GM18505 (cell line): ENCODE data around the gene RAB5A.
"Not testable (repeated sequence)": the region's sequence is repeated elsewhere in the genome, so short reads cannot be mapped to it uniquely, and the experiment has no call there.

Experiments used
- ATAC-seq: cut with Tn5 transposase; IDR thresholded peaks from one replicate; pipeline ENCODE4 v1.9.1; 2021; ENCODE audit not compliant: unreplicated experiment
- POLR2A ChIP-seq: IDR thresholded peaks from 4 replicates; pipeline ENCODE4 v1.6.1; 2011; ENCODE audit warnings: borderline replicate concordance; ENCODE audit not compliant: insufficient read depth, insufficient read length; ENCODE audit errors: extremely low read depth

RAB5A gene

GRCh38 chr3:19934098-19934566, 12.8 kb upstream of the RAB5A start, which contains the start of gene EFHB:
Gene EFHB (minus strand): TSS chr3:19934217. CDS start chr3:19934018, 199 bp downstream.
- ATAC-seq: no peak
- no peak for TF ChIP-seq POLR2A

DNA sequence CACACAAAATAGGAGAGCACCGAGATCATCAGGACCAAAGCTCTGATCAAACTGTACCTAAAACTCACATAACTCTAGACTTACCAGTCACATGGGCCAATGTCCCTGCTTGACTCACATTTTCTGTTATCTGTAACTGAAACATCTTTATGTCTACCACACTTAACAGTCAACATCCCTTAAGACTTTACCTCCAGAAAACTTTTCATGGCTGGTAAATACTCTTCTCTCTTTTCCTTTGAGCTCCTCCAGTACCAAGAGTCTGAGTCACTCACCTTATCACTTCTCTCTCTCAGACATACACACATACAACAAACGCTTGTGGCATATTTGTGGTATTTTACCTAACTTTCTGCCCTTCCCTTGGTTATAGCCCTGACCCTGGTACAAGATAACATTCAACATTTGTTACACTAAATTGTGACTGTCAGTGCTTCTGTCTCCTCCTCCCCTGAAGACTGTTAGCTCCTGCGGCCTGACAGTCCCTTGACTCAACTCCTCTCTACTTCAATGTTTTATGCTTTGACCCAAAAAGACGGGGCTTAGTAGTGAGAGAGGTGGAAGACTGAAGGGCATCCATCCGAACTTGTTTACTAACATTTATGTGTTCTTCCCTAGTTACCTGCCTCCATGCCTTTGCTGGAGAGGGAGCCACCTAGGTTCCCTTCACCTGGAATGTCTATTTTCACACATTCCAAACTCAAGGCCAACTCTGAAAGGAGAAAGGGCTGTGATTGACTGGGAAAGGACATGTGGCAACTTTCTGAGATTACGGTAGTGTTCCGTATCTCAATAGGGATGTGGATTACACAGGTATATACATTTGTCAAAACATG, 9.2 kb upstream of the RAB5A start:
- no peak for ATAC-seq
- no peak for TF ChIP-seq POLR2A

GRCh38 chr3:19938295-19938627, 8.6 kb upstream of the RAB5A start:
- TF ChIP-seq POLR2A: no peak
- no peak for ATAC-seq

DNA sequence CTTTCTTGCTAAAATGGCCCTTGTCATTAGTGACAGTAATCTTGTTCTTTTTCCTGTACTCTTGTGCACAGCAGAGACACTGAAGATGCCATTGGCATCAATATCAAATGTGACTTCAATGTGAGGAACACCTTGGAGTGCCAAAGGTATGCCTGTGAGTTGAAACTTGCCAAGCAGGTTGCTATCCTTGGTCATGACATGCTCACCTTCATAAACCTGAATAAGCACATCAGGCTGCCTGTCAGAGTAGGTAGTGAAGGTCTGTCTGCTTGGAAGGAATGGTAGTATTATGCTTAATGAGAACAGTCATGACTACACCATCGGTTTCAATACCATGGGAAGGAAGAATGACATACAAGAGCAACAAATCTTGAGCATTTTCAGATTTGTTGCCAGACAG, 6.3 kb upstream of the RAB5A start:
- ATAC-seq: no peak
- no peak for TF ChIP-seq POLR2A

- no peak for ATAC-seq
Observed at GRCh38 chr3:19945534-19945933, 1.4 kb upstream of the RAB5A start.

GRCh38 chr3:19945969-19946831, 697 bp upstream of the RAB5A start:
- no peak for TF ChIP-seq POLR2A
- peak; percentile 0 for ATAC-seq

More at GRCh38 chr3:19945534-19945933, 1.4 kb upstream of the RAB5A start:
- no peak for TF ChIP-seq POLR2A

DNA sequence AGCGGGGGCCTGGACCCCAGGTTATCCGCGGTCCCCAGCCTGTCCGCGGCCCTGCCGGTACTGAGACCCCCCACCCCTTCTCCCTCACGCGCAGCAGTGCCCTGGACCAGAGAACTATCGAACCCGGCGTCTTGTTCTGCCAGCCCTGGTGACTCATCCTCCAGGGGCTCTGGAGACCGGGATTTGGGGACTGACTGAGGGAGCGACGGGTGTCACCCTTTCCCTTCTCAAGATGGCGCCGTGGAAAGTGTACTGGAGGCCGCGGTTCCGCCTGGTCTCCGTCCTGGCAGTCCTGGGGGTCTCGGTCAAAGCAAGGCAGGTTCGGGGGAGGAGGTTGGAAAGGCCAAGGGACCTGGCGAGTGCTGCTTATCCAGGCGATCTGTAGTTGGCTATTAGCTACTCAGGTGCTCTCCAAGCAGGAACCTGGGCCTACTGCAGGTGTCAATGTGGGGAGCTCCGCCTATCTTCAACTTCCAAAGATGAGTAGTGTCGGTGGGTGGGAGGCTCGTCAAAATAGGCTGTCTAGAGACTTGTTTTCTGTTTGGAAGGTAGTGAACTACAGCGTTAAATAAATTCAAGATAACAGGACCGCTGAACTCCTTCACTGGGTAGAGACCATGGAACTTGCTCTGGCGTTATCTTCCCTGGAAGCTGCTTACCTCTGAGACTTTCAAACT, 790 bp downstream of the RAB5A start:
- peak; percentile 20 for ATAC-seq
- TF ChIP-seq POLR2A: no peak

DNA sequence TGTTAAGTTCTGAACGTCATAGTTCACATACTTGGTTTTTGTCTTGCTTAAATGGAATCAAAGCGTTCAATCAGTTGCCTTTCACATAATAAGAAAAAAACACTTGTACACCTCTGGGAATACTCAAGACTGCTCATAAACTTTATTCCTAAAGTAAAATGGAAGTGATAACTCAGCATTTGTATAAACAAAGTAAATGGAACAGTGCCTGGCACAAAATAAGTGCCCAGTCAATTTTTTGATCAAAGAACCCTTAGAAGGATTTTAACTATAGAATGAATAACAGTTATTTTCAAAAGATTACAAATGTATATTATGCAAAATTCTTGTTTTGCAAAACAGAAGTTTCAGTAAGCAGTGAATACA, 1.3 kb downstream of the RAB5A start:
- ATAC-seq: no peak
- TF ChIP-seq POLR2A: no peak

- ATAC-seq: no peak
- TF ChIP-seq POLR2A: no peak
Observed at GRCh38 chr3:19950316-19950715, 3.4 kb downstream of the RAB5A start.

DNA sequence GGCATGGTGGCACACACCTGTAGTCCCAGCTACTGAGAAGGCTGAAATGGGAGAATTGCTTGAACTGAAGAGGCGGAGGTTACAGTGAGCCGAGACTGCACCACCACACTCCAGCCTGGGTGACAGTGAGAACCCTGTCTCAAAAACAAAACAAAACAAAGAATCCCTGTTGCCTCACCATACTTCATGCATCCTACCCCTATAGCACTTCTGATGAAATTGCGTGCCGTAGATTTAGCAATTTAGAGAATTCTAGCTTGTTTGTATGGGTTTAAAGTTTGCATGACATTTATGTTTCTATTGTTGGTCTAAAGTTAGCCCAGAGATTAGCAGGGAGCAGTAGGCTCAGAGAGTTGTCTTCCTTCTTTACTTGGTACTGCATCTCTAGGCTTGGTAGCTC, 7.8 kb downstream of the RAB5A start:
- TF ChIP-seq POLR2A: no peak
- no peak for ATAC-seq

GRCh38 chr3:19957354-19957753, 10.5 kb downstream of the RAB5A start:
- not testable (repeated sequence) for ATAC-seq

GRCh38 chr3:19959505-19959904, 12.6 kb downstream of the RAB5A start:
- ATAC-seq: no peak
- TF ChIP-seq POLR2A: no peak

DNA sequence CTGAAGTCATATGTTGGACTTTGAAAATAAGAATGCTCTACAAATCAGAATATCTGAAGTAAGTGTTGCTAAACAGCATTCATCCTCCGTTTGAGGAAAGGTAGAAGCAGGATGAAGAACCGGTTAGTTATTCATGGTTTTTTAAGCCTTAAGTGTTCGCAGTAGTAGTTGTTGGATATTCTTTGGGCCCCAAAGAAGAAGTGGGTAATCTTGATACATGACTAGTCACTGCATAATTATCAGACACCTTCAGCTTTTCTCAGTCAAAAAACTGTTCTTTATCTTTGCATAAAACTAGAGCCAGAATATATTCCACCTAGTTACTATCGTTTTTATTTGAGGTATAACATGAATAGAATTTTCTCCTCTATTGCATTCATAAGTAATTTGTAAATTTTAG, 13.8 kb downstream of the RAB5A start:
- TF ChIP-seq POLR2A: no peak
- ATAC-seq: no peak

GRCh38 chr3:19961960-19962359, 15.1 kb downstream of the RAB5A start:
- ATAC-seq: no peak
- TF ChIP-seq POLR2A: no peak

DNA sequence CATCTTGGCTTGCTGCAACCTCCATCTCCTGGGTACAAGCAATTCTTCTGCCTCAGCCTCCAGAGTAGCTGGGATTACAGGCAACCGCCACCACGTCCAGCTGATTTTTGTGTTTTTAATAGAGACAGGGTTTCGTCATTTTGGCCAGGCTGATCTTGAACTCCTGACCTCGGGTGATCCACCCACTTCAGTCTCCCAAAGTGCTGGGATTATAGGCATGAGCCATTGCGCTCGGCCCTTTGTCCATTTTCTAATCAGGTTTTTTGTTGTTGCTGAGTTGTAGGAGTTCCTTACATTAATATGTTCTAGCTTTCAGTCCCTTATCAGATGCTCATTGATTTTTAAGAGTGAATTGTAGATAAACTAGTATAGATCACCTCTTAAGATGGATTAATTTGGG, 20.3 kb downstream of the RAB5A start:
- TF ChIP-seq POLR2A: no peak
- no peak for ATAC-seq
